Body of pancreas (tissue), 4 donors: ENCODE data around the gene SLC45A1.

Experiments used
- CTCF ChIP-seq, 7 experiments: fragments of 450-650 bp in 4 of 7; fragments of 200-600 bp in 3 of 7; sonication (generic) in 3 of 7; IDR thresholded peaks; one replicate each; pipeline ENCODE4 v1.5.1; 2016 to 2019; ENCODE audit warnings: antibody characterized with exemption in 7 of 7
- POLR2A ChIP-seq, 3 donors: fragments of 450-650 bp; IDR thresholded peaks; one replicate each; pipeline ENCODE4 v1.6.1; 2016; ENCODE audit warnings: antibody characterized with exemption in 3 of 3, mild to moderate bottlenecking in 2 of 3

- TF ChIP-seq CTCF (IDR thresholded peaks at IDR 0.05) (no peak), POLR2A (IDR thresholded peaks at IDR 0.05) (no peak)
These were observed 5.8 kb downstream of the SLC45A1 start for GRCh38 chr1:8323706-8324105.
